Measurements from ENCODE around the gene POLK. TPM values are rescaled to one million over a fixed set of nuclear protein-coding genes. Genes with fewer than 3 reads are reported as not detected.

The POLK gene
- total and polyA plus RNA-seq, 2 of the 13 experiments (the other 11 are each of a cell fraction or from before 2014, with no cell fraction given): 8.6 to 11.7 TPM

GRCh38 chr5:75611311-75612225 is 99.9 kb downstream of the POLK start, which contains the start of gene ANKDD1B (continued):
- TF ChIP-seq ZNF713 (CRISPR knock-in tag; IDR thresholded peaks at IDR 0.05) (no peak), BHLHE40 (IDR thresholded peaks at IDR 0.05; ENCODE audit: low read length) (no peak), ZFP62 (CRISPR knock-in tag; IDR thresholded peaks at IDR 0.05) (no peak), ZBTB7B (CRISPR knock-in tag; IDR thresholded peaks at IDR 0.05) (no peak), ZNF782 (CRISPR knock-in tag; IDR thresholded peaks at IDR 0.05; ENCODE audit: borderline replicate concordance) (no peak), ZNF766 (CRISPR knock-in tag; IDR thresholded peaks at IDR 0.05; ENCODE audit: borderline replicate concordance) (0 out of 2 replicates have a peak, but pooled peaks have one; percentile 49), GFI1 (CRISPR knock-in tag; IDR thresholded peaks at IDR 0.05; ENCODE audit: borderline replicate concordance) (no peak), GLMP (CRISPR knock-in tag; IDR thresholded peaks at IDR 0.05; ENCODE audit: borderline replicate concordance) (no peak), HMG20B (CRISPR knock-in tag; conservative IDR thresholded peaks at IDR 0.05) (no peak), HOXA3 (CRISPR knock-in tag; IDR thresholded peaks at IDR 0.05) (peak; percentile 26), TAF1 (CRISPR knock-in tag; IDR thresholded peaks at IDR 0.05) (peak; percentile 50; the same call in 1 of the 2 replicates), ZNF263 (CRISPR knock-in tag; IDR thresholded peaks at IDR 0.05) (0 out of 2 replicates have a peak, but pooled peaks have one; percentile 34), SIX4 (CRISPR knock-in tag; IDR thresholded peaks at IDR 0.05) (no peak), RXRB (CRISPR knock-in tag; IDR thresholded peaks at IDR 0.05; ENCODE audit: borderline replicate concordance) (no peak)
- TF ChIP-seq, protein P1, sequence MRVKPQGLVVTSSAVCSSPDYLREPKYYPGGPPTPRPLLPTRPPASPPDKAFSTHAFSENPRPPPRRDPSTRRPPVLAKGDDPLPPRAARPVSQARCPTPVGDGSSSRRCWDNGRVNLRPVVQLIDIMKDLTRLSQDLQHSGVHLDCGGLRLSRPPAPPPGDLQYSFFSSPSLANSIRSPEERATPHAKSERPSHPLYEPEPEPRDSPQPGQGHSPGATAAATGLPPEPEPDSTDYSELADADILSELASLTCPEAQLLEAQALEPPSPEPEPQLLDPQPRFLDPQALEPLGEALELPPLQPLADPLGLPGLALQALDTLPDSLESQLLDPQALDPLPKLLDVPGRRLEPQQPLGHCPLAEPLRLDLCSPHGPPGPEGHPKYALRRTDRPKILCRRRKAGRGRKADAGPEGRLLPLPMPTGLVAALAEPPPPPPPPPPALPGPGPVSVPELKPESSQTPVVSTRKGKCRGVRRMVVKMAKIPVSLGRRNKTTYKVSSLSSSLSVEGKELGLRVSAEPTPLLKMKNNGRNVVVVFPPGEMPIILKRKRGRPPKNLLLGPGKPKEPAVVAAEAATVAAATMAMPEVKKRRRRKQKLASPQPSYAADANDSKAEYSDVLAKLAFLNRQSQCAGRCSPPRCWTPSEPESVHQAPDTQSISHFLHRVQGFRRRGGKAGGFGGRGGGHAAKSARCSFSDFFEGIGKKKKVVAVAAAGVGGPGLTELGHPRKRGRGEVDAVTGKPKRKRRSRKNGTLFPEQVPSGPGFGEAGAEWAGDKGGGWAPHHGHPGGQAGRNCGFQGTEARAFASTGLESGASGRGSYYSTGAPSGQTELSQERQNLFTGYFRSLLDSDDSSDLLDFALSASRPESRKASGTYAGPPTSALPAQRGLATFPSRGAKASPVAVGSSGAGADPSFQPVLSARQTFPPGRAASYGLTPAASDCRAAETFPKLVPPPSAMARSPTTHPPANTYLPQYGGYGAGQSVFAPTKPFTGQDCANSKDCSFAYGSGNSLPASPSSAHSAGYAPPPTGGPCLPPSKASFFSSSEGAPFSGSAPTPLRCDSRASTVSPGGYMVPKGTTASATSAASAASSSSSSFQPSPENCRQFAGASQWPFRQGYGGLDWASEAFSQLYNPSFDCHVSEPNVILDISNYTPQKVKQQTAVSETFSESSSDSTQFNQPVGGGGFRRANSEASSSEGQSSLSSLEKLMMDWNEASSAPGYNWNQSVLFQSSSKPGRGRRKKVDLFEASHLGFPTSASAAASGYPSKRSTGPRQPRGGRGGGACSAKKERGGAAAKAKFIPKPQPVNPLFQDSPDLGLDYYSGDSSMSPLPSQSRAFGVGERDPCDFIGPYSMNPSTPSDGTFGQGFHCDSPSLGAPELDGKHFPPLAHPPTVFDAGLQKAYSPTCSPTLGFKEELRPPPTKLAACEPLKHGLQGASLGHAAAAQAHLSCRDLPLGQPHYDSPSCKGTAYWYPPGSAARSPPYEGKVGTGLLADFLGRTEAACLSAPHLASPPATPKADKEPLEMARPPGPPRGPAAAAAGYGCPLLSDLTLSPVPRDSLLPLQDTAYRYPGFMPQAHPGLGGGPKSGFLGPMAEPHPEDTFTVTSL (CRISPR knock-in tag; IDR thresholded peaks at IDR 0.05; ENCODE audit: borderline replicate concordance): no peak
- TF ChIP-seq, protein P2, sequence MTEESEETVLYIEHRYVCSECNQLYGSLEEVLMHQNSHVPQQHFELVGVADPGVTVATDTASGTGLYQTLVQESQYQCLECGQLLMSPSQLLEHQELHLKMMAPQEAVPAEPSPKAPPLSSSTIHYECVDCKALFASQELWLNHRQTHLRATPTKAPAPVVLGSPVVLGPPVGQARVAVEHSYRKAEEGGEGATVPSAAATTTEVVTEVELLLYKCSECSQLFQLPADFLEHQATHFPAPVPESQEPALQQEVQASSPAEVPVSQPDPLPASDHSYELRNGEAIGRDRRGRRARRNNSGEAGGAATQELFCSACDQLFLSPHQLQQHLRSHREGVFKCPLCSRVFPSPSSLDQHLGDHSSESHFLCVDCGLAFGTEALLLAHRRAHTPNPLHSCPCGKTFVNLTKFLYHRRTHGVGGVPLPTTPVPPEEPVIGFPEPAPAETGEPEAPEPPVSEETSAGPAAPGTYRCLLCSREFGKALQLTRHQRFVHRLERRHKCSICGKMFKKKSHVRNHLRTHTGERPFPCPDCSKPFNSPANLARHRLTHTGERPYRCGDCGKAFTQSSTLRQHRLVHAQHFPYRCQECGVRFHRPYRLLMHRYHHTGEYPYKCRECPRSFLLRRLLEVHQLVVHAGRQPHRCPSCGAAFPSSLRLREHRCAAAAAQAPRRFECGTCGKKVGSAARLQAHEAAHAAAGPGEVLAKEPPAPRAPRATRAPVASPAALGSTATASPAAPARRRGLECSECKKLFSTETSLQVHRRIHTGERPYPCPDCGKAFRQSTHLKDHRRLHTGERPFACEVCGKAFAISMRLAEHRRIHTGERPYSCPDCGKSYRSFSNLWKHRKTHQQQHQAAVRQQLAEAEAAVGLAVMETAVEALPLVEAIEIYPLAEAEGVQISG (CRISPR knock-in tag; IDR thresholded peaks at IDR 0.05): peak; percentile 38; the same call in 1 of the 2 replicates
- TF ChIP-seq, protein P3, sequence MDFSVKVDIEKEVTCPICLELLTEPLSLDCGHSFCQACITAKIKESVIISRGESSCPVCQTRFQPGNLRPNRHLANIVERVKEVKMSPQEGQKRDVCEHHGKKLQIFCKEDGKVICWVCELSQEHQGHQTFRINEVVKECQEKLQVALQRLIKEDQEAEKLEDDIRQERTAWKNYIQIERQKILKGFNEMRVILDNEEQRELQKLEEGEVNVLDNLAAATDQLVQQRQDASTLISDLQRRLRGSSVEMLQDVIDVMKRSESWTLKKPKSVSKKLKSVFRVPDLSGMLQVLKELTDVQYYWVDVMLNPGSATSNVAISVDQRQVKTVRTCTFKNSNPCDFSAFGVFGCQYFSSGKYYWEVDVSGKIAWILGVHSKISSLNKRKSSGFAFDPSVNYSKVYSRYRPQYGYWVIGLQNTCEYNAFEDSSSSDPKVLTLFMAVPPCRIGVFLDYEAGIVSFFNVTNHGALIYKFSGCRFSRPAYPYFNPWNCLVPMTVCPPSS (IDR thresholded peaks at IDR 0.05): no peak
